Activated naive CD4-positive, alpha-beta T cell treated with anti-CD3 and anti-CD28 coated beads, Interleukin-2, amount 50 U/mL, for 72 hours (primary cell): Measurements from ENCODE around the gene USP19. TPM values are rescaled to one million over a fixed set of nuclear protein-coding genes. Genes with fewer than 3 reads are reported as not detected.

ENCODE experiments used
- ATAC-seq, 2 donors: fragments of 150-1000 bp; cut with Tn5 transposase; 2 replicates each; pipeline ENCODE4 v1.10.0; 2021; ENCODE audit warnings: mild to moderate bottlenecking in 2 of 2, moderate library complexity in 2 of 2
- DNase-seq, 2 donors: peaks; one replicate each; pipeline ENCODE4 v3.0.0; 2021 to 2022; ENCODE audit warnings: low spot score in 2 of 2
- H3K27ac Mint-ChIP-seq, 2 donors: one replicate each; pipeline ENCODE4 v1.8.0; 2022; ENCODE audit warnings: mild to moderate bottlenecking in 2 of 2, mixed read lengths in 2 of 2
- H3K36me3 Mint-ChIP-seq, 2 donors: one replicate each; pipeline ENCODE4 v1.8.0; 2022; ENCODE audit warnings: mixed read lengths in 2 of 2
- H3K9me3 Mint-ChIP-seq, 2 donors: one replicate each; pipeline ENCODE4 v1.8.0; 2022; ENCODE audit warnings: mixed read lengths in 2 of 2
- total RNA-seq, 2 donors: library from RNA; stranded (reverse); gene quantifications; one replicate each; pipeline ENCODE4 v1.2.3, GENCODE V29; 2022

The USP19 gene
- total RNA-seq, 2 donors from 2014 or later, result 40.8 to 46.7 TPM

DNA sequence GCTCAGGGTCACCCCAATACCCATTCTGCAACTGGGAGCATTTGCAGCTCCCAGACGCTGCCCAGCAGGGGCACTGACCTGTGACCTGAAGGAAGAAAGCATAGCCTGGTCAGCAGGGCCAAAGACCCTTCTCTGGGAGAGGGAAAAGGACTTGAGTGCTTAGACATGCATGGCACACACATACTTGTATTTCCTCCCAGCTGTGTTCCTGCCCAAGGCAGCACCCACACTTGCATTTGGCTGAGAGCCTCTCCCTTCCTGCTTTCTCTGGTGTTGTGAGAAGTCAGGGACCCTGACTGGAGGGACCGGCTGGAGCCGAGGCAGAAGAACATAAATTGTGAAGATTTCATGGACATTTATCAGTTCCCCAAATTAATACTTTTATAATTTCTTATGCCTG lies 19.5 kb upstream of the USP19 start:
- DNase-seq, result no peak
- H3K9me3 Mint-ChIP-seq, result no peaks in the 10 kb centered on the region
- no peak for ATAC-seq
- no peaks in the 10 kb centered on the region for H3K36me3 Mint-ChIP-seq
- no peak overlapping the region for H3K27ac Mint-ChIP-seq

DNA sequence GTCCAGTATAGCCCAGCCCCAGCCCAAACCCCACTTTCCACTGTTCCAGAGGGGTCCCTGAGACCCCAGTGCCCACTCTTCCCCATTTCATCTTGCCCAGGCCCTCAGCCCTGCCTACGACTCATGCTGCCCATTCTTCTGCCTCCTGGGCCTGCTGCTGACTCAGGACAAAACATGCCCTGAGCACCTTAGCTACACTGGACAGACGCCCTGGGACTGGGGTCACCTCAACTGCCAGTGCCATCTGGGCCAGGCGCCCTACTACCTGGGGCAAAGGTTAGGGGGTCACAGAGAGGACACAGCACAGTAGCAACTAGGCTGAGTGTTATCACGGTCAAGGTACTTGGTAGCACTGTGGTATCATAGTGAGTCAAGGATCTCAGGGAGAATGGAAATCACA lies 14.9 kb upstream of the USP19 start:
- ATAC-seq (no peak), DNase-seq (no peak)
- Mint-ChIP-seq H3K9me3 (no peaks in the 10 kb centered on the region), H3K27ac (no peak overlapping the region), H3K36me3 (no peaks in the 10 kb centered on the region)

DNA sequence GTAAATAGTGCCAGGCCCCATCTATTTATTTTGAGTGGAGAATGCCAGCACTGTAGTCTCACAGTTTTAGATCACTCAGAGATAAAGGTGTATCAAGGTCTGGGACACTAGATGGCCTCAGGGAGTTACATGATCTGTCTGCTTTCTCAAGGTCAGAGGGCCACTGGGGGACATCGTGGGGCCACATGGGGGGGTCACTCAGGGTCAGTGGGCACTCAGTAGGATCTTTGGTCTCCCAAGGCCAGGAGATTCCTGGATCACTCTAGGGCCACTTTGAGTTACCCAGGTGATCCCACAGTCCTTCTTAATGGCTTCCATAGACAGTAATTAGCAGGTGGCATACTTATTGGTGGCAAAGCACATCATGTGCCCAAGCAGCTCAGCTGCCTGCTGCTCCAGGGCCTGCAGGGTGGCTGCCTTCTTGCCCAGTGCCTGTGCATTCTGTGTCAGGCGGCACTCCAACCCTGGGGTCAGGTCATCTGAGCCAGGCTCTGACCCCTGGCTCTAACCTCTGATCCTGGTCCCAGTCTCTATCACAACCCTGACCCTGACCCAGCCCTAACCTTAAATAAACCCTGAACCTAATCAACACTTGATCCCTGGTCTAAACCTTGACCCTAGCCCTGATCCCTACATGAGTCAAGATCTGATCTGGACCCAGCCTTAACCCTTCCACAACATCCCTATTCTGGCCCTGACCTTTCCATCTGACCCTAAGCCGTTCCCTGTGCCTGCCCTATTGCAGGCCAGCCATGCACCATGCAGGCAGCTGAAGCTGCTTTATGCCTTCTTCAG lies 14.0 kb upstream of the USP19 start:
- Mint-ChIP-seq H3K27ac (no peak overlapping the region), H3K9me3 (no peaks in the 10 kb centered on the region)
- no peak for ATAC-seq

DNA sequence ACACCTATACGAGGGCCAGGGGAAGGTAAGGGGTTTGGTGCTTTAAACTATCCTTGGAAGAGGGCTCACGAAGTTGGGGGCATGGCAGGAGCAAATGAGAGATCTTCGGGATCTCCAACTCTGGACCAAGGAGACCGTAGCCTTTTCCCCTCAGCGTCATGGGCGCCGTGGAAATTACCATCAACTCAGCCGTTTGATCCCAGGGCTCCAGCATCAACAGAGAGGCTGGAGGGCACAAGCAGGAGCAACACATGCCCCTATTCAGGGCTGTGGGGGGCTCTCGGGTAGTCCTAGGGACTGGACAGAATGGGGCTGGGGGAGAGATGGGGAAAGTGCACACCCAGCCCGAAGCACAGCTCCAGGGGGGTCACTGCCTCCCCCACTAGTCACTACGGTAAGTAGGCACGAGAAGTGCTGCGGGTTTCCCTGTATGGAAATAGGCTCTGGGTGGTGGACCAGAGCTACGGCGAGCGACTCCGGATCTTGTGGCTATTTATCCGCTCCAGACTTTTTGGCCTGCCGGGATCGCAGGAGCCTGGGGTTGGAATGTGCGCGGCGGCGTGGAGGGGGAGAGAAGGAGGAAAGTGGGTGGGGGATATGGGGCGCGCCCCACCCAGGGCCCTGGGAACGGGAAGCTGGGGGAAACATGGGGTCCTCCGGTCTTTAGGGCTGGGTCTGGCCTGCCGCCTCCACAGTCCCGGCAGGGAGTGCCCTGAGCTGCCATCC lies 12.8 kb upstream of the USP19 start:
- no peaks in the 10 kb centered on the region for H3K36me3 Mint-ChIP-seq
- DNase-seq (no peak), ATAC-seq (no peak)
- no peaks in the 10 kb centered on the region for H3K9me3 Mint-ChIP-seq
- H3K27ac Mint-ChIP-seq, result no peak overlapping the region

More for the DNA sequence above, 14.0 kb upstream of the USP19 start:
- no peak for DNase-seq
- H3K36me3 Mint-ChIP-seq, result no peaks in the 10 kb centered on the region

DNA sequence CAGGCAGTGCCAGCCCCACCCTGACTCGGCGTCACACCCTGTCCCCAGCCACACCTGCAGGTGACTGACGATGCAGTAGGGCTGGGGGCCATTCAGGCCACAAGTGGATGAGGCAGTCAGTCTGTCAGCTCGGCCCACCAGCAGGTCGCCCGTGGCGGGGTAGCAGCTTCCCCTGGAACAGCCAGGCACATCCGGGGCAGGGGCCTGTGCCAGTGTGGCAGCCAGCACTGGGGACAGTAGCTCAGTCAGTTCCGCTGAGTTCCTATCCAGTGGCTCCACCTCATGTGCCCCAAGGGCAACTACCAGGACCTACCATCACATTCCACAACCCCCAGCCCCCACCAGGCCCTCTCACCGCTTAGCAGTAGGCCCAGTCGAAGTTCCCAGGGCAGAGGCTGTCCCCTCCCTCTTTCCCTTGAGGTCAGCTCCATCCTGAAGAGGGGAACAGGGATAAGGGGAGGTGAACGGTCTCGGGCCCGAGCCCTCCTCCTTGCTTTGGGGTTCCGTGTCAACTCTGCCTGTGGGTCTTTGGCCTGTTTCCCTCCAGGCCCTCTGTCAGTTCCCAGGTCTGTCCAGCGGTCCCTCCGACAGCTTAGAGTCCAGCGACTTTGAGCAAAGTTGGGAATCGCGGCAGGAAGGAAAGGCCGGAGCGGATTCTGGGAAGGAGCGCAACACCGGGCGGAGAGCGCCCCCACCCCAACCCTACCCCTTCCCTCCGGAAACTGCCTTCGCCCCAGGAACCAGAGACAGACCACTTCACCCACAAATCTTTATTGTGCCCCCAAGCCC lies 12.0 kb upstream of the USP19 start, which contains the start of gene LAMB2:
LAMB2 (minus strand) TSS at position 614 of the 789 bp plus-strand sequence; CDS start at position 431, 183 bp downstream.
- no peaks in the 10 kb centered on the region for H3K9me3 Mint-ChIP-seq
- no peak within 1 kb of the TSS for H3K27ac Mint-ChIP-seq
- ATAC-seq, result no peak
- DNase-seq, result no peak
- H3K36me3 Mint-ChIP-seq, result no peaks in the 10 kb centered on the region

DNA sequence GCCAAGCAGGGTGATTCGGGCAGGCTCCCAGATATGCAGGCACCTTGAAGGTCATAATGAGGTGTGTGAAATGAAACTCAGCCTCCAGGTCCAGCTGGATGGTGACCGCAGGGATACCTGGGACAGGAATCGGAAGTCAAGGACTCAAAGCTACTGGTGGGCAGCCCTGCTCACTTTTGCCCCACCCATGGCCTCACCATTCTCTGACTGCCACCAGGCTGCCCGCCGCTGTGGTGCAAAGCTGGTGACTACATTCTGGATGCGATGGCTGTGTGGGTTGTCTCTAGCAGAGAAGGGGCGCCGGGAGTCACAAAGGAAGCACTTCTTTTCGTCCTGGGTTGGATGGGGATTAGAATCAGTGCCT lies 11.4 kb upstream of the USP19 start:
- no peak overlapping the region for H3K27ac Mint-ChIP-seq
- no peaks in the 10 kb centered on the region for H3K9me3 Mint-ChIP-seq
- ATAC-seq (no peak), DNase-seq (no peak)
- no peaks in the 10 kb centered on the region for H3K36me3 Mint-ChIP-seq

DNA sequence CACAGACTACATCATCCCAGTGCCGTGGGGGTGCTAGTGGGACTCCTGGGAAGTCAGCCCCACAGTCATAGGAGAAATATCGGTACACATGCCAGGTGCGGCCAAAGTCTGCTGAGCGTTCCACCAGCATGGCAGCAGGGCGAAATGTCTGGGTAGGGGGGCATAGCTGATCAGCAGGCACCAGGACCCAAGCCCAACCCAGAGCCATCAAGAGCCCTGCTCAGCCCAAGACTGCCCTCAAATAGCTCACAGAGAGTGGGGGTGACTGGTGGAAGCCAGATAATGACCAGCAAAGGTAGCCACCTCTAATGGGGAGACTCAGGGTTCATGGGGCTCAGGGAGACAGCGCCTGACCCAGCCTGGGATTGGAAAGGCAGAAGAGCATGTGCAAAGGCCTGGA lies 11.0 kb upstream of the USP19 start:
- no peak for DNase-seq
- no peak for ATAC-seq
- H3K27ac Mint-ChIP-seq, result no peak overlapping the region
- H3K36me3 Mint-ChIP-seq, result no peaks in the 10 kb centered on the region
- no peaks in the 10 kb centered on the region for H3K9me3 Mint-ChIP-seq

DNA sequence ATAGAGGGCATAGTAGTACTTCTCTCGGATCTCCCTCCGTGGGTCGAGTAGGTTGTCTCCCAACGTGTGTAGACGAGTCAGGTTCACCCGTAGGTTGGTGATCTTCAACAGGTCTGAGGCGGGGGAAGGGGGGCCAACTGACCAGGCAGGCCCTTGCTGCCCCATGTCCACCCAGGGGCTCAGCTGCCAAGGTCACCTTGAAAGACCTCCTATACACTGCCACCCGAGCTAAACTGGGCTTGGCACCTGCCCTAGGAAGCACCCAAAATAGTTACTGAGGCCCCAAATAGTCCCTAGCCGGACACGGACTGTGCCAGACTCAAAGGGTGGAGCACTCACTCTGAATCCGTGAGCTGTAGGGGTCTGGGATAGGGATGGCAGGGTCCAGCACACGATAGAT lies 10.4 kb upstream of the USP19 start:
- H3K9me3 Mint-ChIP-seq, result no peaks in the 10 kb centered on the region
- H3K36me3 Mint-ChIP-seq, result no peaks in the 10 kb centered on the region
- DNase-seq, result no peak
- no peak for ATAC-seq
- H3K27ac Mint-ChIP-seq, result no peak overlapping the region

DNA sequence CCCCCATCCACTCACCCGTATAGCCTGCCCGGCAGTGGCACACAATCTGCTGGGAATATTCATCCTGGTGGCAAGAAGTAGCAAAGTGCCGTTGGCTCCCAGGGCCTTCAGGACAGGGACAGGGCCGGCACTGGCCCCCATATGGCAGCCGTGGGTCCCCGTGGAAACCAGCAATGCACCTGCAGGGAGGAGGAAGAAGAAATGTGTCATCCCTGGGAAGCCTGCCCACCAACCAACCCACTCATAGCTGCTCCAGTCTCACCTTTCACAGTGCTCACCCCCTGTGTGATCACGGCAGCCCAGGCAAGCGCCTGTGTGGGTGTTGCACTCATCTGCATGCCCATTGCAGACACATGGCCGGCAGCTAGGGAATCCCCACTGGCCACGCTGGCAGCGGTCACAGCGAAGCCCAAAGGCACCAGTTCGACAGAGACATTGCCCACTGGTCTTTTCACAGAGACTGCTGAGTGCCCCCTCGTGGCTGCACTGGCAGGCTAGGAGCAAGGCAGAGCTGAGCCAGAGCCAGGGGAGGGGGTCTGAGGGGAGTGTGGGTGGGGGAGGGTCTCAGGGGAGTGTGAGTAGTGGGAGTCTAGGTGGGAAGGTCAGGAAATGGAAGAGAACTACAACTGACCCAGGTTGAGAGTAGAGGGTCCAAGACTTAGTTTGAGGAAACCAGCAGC lies 4.5 kb upstream of the USP19 start:
- no peak for ATAC-seq
- H3K27ac Mint-ChIP-seq, result peak overlapping the region in 1 of 2 donors; percentile 61
- no peak for DNase-seq
- H3K9me3 Mint-ChIP-seq, result no peaks in the 10 kb centered on the region
- H3K36me3 Mint-ChIP-seq, result no peaks in the 10 kb centered on the region

DNA sequence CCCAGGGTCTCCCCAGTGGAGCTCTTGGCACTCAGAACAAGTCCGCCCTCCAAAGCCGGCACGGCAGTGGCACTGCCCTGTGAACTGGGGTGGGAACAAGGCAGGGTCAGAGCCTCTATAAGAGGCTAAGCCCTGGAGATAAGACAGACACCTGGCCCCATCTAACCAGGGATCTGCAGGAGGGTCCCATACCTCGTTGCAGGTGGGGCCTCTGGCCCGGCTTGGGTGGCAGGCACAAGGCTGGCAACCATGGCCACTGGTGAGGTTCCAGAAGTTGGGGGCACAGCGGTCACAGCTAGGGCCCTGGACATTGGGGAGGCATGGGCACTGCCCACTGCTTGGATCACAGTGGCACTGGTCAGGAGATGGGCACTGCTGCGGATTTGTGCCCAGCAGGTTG lies 3.6 kb upstream of the USP19 start:
- H3K27ac Mint-ChIP-seq, result no peak overlapping the region
- peaks cover 0 to under 1% of the 10 kb centered on the region in 2 donors for H3K36me3 Mint-ChIP-seq
- no peak for DNase-seq
- no peak for ATAC-seq
- no peaks in the 10 kb centered on the region for H3K9me3 Mint-ChIP-seq

DNA sequence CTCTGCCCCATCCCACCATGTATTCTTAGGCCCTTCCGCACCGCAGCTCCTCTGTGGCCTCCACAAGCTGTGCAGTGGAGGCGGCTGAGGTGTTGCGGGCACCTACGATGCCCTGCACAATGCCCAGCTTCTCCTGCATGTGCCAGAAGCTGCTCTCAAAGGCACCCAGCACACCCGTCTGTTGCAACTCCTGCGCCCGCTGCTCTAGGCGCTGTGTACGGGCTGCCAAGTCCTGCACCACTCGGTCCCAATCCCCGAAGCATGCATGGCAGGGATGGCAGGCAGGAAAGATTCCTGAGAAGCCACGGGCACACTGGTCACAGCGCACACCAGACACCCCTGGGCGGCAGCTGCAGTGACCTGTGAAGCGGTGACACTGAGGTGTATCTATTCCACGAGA lies 3.1 kb upstream of the USP19 start:
- ATAC-seq, result no peak
- H3K36me3 Mint-ChIP-seq, result peaks cover 0 to 5% of the 10 kb centered on the region in 2 donors
- H3K27ac Mint-ChIP-seq, result no peak overlapping the region
- DNase-seq, result no peak
- H3K9me3 Mint-ChIP-seq, result no peaks in the 10 kb centered on the region

DNA sequence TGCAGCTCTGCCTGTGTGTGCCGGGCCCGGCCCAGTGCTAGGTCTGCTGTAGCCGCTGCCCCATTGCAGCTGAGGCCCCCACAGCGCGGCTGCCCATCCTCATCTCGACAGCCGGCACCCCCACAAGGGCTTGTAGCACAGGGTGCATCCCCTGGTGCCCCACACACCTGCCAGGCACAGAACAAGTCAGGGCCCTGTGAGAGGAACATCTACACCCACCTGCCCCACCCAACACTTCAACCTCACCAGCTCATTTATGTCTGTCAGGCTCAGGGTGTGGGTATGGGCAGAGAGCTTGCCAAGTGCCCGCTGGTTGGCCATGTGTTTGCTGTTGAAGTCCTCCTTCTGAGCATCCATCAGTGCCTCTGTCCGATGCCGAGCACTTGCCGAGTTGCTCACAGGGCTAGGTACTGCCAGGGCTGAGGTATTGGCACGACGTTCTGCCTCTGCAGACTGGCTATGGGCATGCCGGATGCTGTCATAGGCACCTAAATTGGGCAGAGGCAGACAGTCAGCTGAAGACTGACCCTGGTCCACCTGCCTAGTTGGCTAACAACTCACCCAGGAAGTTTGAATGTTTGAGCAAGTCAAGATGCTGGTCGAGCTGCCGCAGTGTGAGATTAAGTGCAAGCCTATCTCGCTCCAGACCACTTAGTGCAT lies 2.4 kb upstream of the USP19 start:
- no peak overlapping the region for H3K27ac Mint-ChIP-seq
- H3K9me3 Mint-ChIP-seq, result no peaks in the 10 kb centered on the region
- ATAC-seq, result no peak
- no peak for DNase-seq
- peaks cover 0 to 6% of the 10 kb centered on the region in 2 donors for H3K36me3 Mint-ChIP-seq

DNA sequence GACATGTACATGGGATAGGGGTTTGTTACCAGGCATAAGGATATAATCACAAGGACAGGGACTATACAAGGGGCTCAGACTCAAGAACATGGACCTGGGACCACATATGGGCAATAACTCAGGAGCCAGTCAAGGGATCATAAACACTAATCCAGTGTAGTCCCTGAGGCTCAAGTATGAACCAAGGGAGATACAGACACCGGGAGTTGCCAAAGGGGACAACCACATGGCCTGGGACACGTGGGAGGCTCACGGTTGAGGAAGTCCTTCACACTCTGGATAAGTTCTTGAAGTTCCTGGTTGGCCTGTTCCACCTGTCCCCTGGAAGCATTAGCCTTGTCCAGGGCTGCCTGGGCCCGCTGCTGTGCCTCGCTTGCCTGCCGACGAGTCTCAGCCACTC lies 1.8 kb upstream of the USP19 start:
- DNase-seq (no peak), ATAC-seq (no peak)
- H3K36me3 Mint-ChIP-seq, result peaks cover 0 to 6% of the 10 kb centered on the region in 2 donors
- H3K27ac Mint-ChIP-seq, result peak overlapping the region in 1 of 2 donors; percentile 90
- H3K9me3 Mint-ChIP-seq, result no peaks in the 10 kb centered on the region

DNA sequence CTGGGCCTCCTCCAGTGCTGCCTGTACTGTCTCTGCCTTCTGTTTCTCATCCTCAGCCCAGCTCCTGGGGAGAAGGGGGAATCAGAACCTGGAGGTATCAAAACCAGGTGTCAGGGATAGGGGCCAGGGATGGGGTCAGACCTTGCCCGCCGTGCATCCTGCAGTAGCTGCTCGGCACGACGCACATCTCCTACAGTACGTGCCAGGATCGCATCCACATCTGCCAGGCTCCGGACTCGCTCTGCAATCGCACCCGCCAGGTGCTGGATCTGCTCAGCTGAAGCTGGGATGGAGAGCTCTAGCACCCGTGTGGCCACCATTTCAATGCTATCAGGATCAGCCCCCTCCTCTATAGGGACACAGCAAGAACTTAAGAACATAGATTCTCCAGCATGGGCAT lies 1.4 kb upstream of the USP19 start:
- ATAC-seq (no peak), DNase-seq (no peak)
- Mint-ChIP-seq H3K27ac (peak overlapping the region; percentile 77 to 90), H3K9me3 (no peaks in the 10 kb centered on the region), H3K36me3 (peaks cover 0 to 6% of the 10 kb centered on the region in 2 donors)

DNA sequence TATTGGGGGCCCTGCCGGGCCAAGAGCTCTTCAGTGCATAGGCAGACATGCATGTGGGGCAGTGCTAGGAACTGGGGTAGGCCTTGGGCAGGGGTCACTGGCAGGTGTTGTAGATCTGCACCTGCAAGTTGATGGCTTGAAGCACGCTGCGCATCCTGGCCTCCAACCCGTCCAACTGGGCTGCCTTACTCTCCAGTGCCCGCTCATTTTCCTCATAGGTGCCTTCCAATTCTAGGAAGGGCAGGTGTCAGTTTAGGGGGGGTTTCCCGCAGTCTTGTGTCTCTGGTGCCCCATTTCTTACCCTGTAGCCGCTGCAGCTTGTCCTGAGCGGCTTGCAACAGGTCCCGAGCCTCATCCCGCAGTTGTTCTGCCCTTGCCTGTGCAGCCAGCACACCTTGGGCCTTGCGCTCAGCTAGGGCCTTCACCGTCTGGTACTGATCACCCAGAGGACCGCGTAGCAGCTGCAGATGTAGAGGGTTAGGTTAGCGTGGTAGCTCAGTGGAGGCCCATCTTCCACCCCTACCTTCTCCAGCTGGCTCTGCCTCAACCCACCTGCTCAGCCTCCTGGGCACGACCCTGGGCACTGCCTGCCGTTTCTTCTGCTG lies 611 bp upstream of the USP19 start:
- peaks cover 0 to 6% of the 10 kb centered on the region in 2 donors for H3K36me3 Mint-ChIP-seq
- DNase-seq (no peak), ATAC-seq (no peak)
- H3K27ac Mint-ChIP-seq, result peak overlapping the region; percentile 77 to 90
- H3K9me3 Mint-ChIP-seq, result no peaks in the 10 kb centered on the region

DNA sequence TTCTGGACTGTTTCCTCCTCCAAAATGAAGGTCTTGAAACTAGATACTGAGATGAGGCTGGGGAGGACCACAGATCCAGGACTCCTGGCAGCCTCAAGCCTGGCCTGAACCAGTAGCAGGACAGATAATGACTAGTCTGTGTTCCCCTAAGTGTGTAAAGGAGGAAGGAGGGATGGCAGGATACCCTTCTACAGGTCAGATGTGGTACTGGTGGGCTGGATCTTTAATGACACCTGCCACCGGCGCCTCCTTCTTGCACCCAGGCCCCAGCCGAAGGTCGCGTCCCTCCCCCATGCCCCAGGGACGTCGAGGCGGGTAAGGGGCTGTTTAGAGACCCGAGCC lies 556 bp downstream of the USP19 start:
- ATAC-seq, result peak in 1 of 2 donors; percentile 6
- peaks cover 6% of the 10 kb centered on the region in 2 donors for H3K36me3 Mint-ChIP-seq
- no peaks in the 10 kb centered on the region for H3K9me3 Mint-ChIP-seq
- peak overlapping the region; percentile 88 to 90 for H3K27ac Mint-ChIP-seq
- no peak for DNase-seq
